Mammary epithelial cell (primary cell): ENCODE results near the gene CEP128.

Experiments used
- CTCF ChIP-seq, 2 donors: IDR thresholded peaks in 1 of 2; conservative IDR thresholded peaks in 1 of 2; 2 replicates each; pipeline ENCODE4 v1.5.1; 2011 to 2012; ENCODE audit warnings: inconsistent platforms in 2 of 2, low read length in 2 of 2, mild to moderate bottlenecking in 2 of 2, control low read depth in 1 of 2, low read depth in 1 of 2; ENCODE audit not compliant: insufficient read depth in 1 of 2; ENCODE audit errors: extremely low read depth in 1 of 2
- EZH2 ChIP-seq: IDR thresholded peaks from 2 replicates; pipeline ENCODE4 v1.6.1; 2012; ENCODE audit warnings: low read length, inconsistent platforms, borderline replicate concordance

DNA sequence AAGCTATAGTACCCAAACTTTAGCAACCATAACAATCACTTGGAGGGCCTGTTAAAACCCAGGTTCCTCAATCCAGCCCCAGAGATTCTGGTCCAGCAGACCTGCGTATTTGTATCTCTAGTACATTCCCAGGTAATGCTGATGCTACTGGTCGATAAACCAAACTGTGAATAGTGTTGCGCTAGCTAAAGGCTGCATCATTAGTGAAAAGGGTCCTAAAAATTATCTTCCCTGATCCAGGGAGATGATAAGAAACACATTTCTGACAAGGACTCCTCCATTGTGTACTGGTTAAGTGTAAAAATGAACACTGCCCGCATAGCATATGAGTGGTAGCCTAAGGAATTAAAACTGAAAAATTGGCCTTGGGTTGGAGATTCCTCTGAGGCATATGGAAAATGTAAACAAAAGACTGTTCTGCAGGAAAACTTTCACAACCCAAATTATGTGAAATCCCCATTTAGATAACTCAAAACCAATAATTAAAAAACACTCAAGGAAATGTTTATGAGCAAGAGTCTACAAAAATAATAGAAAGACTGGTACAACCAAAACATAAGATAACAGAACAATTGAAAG lies 322.7 kb downstream of the CEP128 start:
- TF ChIP-seq CTCF (conservative IDR thresholded peaks at IDR 0.05 in 1 of 2, IDR thresholded peaks at IDR 0.05 in 1 of 2; ENCODE audit: extremely low read depth in 1 of 2, insufficient read depth in 1 of 2, low read depth in 1 of 2, low read length in 2 of 2) (no peak), EZH2 (no peak)
